Adrenal gland (tissue), 12 donors: ENCODE results near the gene C1orf105. TPM values are rescaled to one million over a fixed set of nuclear protein-coding genes. Genes with fewer than 3 reads are reported as not detected.

Experiments
- DNase-seq, 7 donors: peaks; one replicate each; pipeline ENCODE4 v3.0.0-alpha.2; 2019 to 2020
- H3K27ac ChIP-seq, 5 donors: fragments of 200-600 bp; sonication (generic) in 4 of 5; 1 replicate in 3 of 5; 2 replicates in 2 of 5; pipeline versions ENCODE4 v1.5.1 to v1.8.0; 2016 to 2020; ENCODE audit warnings: mild to moderate bottlenecking in 1 of 5
- H3K27me3 ChIP-seq: fragments of 200-600 bp; 2 replicates; pipeline ENCODE4 v1.8.0; 2021
- H3K36me3 ChIP-seq, 2 donors: fragments of 200-600 bp; replicated peaks in 1 of 2; 1 replicate in 1 of 2; 2 replicates in 1 of 2; pipeline versions ENCODE4 v1.5.1 to v1.8.0; 2018 to 2022
- H3K4me1 ChIP-seq, 2 donors: fragments of 200-600 bp; replicated peaks in 1 of 2; 1 replicate in 1 of 2; 2 replicates in 1 of 2; pipeline versions ENCODE4 v1.5.1 to v1.8.0; 2018 to 2021
- H3K4me3 ChIP-seq, 4 donors: fragments of 200-600 bp; sonication (generic) in 3 of 4; one replicate each; pipeline ENCODE4 v1.5.1; 2016 to 2018
- H3K9me3 ChIP-seq, 3 donors: fragments of 200-600 bp; sonication (generic) in 1 of 3; replicated peaks in 1 of 3; 1 replicate in 2 of 3; 2 replicates in 1 of 3; pipeline versions ENCODE4 v1.5.1 to v1.8.0; 2016 to 2021
- CTCF ChIP-seq, 6 experiments: fragments of 450-650 bp in 4 of 6; fragments of 200-600 bp in 2 of 6; sonication (generic) in 1 of 6; IDR thresholded peaks; 1 replicate in 5 of 6; 2 replicates in 1 of 6; pipeline versions ENCODE4 v1.5.1 to v1.8.0; 2016 to 2021; ENCODE audit warnings: antibody characterized with exemption in 6 of 6, mild to moderate bottlenecking in 2 of 6, moderate library complexity in 1 of 6
- POLR2A ChIP-seq, 2 donors: fragments of 450-650 bp; IDR thresholded peaks; one replicate each; pipeline ENCODE4 v1.6.1; 2017; ENCODE audit warnings: antibody characterized with exemption in 2 of 2, mild to moderate bottlenecking in 2 of 2, moderate library complexity in 1 of 2
- WGBS, 4 donors: extraction: QIAGEN DNeasy Blood & Tissue Kit in 2 of 4; methylation state at CpG; one replicate each; pipeline versions ENCODE4 v1.1.5 to v1.1.7; 2013 to 2017; 5-methylcytosine and 5-hydroxymethylcytosine counted together
- intact Hi-C, 2 donors: fragments of 100-400 bp; cut with DNase I; formaldehyde crosslinking; loops; one replicate each; pipeline versions ENCODE4 v1.14.1 to v1.15.0; 2022 to 2023
- polyA plus RNA-seq, 3 donors: library from polyadenylated mRNA; stranded (reverse); fragments of 200-250 nt in 2 of 3; fragments of 350-450 nt in 1 of 3; fragmentation: Illumina TruSeq in 1 of 3; extraction: RNeasy Lipid Tissue Mini Kit (QIAGEN cat#74804) in 1 of 3; gene quantifications; one replicate each; pipeline ENCODE4 v1.2.3, GENCODE V29; 2013 to 2014
- total RNA-seq, 9 donors: library from RNA; depleted of rRNA in 4 of 9; stranded (reverse); fragments of >200 nt in 4 of 9; fragments of 120-200 nt in 1 of 9; fragmentation: NEBNext Ultra II Directional in 1 of 9; extraction: Animal tissue kit (Norgen Biotek cat#: 25700) in 1 of 9; gene quantifications; one replicate each; pipeline versions ENCODE4 v1.1.0 to v1.2.4, GENCODE V29; 2013 to 2023
- donor health status: healthy with polysubstance abuse.
- donor health status: Bipolar disorder and iron deficiency.
- donor health status: DM: yes; HTN: yes; CAD: no.
- donor health status: DM: no; HTN: no; CAD: no.
- donor health status: DM: no; HTN: no; CAD: no.
- donor health status: DM: yes; HTN: yes; CAD: no.

The C1orf105 gene
- total and polyA plus RNA-seq, 12 donors: 0.37 to 0.80 (median 0.39) TPM; not detected in 9

- TF ChIP-seq CTCF (IDR thresholded peaks at IDR 0.05) (peak; percentile 56 to 79 (median 72)), POLR2A (IDR thresholded peaks at IDR 0.05) (no peak)
- H3K4me3 ChIP-seq: no peak overlapping the region
- no peaks in the 10 kb centered on the region for H3K9me3 ChIP-seq
- H3K4me1 ChIP-seq: peaks cover 18 to 38% of the 10 kb centered on the region in 2 donors
- peak overlapping the region in 4 of 5 donors; percentile 29 to 69 (median 48) for H3K27ac ChIP-seq
- intact Hi-C loops: loop anchor here in 1 of 2 donors (10.0 kb wide), 1 partner anchor 114 kb away; no protein-coding TSS in a partner anchor
- peak; percentile 31 to 81 (median 60) for DNase-seq
- H3K27me3 ChIP-seq: no peaks in the 10 kb centered on the region
- H3K36me3 ChIP-seq: no peaks in the 10 kb centered on the region
- 29 to 35% (median 33%) methylated on average over 9 of the region's 9 CpGs for WGBS, 4 donors
Measured at GRCh38 chr1:172398970-172399755, 21.3 kb upstream of the C1orf105 start.

- peaks cover 14 to 35% of the 10 kb centered on the region in 2 donors for H3K4me1 ChIP-seq
- no peak for DNase-seq
- peak overlapping the region in 1 of 5 donors; percentile 61 for H3K27ac ChIP-seq
- H3K9me3 ChIP-seq: no peaks in the 10 kb centered on the region
- H3K4me3 ChIP-seq: no peak overlapping the region
- WGBS, 4 donors: 72 to 84% (median 80%) methylated on average over 6 of the region's 6 CpGs
- H3K27me3 ChIP-seq: no peaks in the 10 kb centered on the region
- intact Hi-C loops: loop anchor here (10.0 kb wide), 3 partner anchors 115 to 405 kb away; no protein-coding TSS in a partner anchor
- no peaks in the 10 kb centered on the region for H3K36me3 ChIP-seq
- TF ChIP-seq CTCF (IDR thresholded peaks at IDR 0.05): no peak
- no peak for TF ChIP-seq POLR2A (IDR thresholded peaks at IDR 0.05)
Measured at GRCh38 chr1:172399756-172400721, 20.4 kb upstream of the C1orf105 start.

GRCh38 chr1:172400722-172401105 is 19.8 kb upstream of the C1orf105 start:
- H3K27ac ChIP-seq: no peak overlapping the region
- DNase-seq: no peak
- H3K9me3 ChIP-seq: no peaks in the 10 kb centered on the region
- H3K36me3 ChIP-seq: no peaks in the 10 kb centered on the region
- H3K27me3 ChIP-seq: no peaks in the 10 kb centered on the region
- no peak overlapping the region for H3K4me3 ChIP-seq
- H3K4me1 ChIP-seq: peaks cover 14 to 35% of the 10 kb centered on the region in 2 donors
- TF ChIP-seq POLR2A (IDR thresholded peaks at IDR 0.05) (no peak), CTCF (IDR thresholded peaks at IDR 0.05) (no peak)
- intact Hi-C loops: loop anchor here (10.0 kb wide), 2 partner anchors 396 to 406 kb away; no protein-coding TSS in a partner anchor
- 60 to 88% (median 74%) methylated on average over 1 of the region's 1 CpG for WGBS, 4 donors

- Histone ChIP-seq H3K4me1 (peaks cover 14 to 35% of the 10 kb centered on the region in 2 donors), H3K36me3 (no peaks in the 10 kb centered on the region), H3K4me3 (no peak overlapping the region), H3K9me3 (no peaks in the 10 kb centered on the region), H3K27me3 (no peaks in the 10 kb centered on the region), H3K27ac (no peak overlapping the region)
- no peak for DNase-seq
- TF ChIP-seq CTCF (IDR thresholded peaks at IDR 0.05) (no peak), POLR2A (IDR thresholded peaks at IDR 0.05) (no peak)
- intact Hi-C loops: loop anchor here (10.0 kb wide), 2 partner anchors 397 to 407 kb away; no protein-coding TSS in a partner anchor
Measured at GRCh38 chr1:172401477-172401876, 19.0 kb upstream of the C1orf105 start.
